Kidney capillary endothelial cell (primary cell): ENCODE measurements around the gene NBEA.

Experiments
- DNase-seq: peaks from one replicate; pipeline ENCODE4 v3.0.0-alpha.2; 2018; ENCODE audit warnings: low spot score

NBEA gene

DNA sequence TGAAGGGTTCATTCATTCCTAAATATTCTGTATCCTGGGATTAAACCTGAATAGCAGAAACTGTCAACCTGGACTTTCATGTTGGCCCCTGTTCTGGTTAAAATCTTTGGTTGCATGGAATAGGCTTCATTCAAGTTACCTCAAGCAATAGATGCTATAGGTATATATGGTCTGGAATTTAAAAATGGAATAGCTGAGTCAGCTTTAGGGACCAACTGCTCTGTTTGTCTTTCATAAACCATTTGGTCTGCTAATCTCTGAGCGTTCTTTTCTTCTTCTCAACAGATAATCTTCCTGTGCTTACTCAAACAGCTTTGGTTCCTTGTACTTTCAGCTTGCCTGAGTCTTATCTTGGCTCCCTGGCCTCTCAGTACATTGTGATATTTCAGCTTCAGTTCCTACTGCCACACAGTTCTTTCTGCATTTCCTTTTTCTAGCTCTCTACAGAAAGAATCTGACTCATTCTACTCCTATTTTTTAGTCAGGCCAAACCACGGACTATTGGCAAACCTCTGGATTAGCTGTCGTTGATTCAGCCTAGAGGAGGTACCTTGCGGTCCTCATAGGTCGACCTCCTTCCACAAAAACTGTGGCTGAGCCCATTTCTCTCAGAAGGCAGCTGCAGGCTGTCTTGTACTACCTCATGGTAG, 570.3 kb downstream of the NBEA start:
- no peak for DNase-seq

- no peak for DNase-seq
These were observed 572.0 kb downstream of the NBEA start for GRCh38 chr13:35514061-35514477.

GRCh38 chr13:35514801-35515502, 572.9 kb downstream of the NBEA start:
- no peak for DNase-seq

GRCh38 chr13:35518337-35518946, 576.4 kb downstream of the NBEA start:
- no peak for DNase-seq

- no peak for DNase-seq
These were observed 582.1 kb downstream of the NBEA start for GRCh38 chr13:35524171-35524570.

DNA sequence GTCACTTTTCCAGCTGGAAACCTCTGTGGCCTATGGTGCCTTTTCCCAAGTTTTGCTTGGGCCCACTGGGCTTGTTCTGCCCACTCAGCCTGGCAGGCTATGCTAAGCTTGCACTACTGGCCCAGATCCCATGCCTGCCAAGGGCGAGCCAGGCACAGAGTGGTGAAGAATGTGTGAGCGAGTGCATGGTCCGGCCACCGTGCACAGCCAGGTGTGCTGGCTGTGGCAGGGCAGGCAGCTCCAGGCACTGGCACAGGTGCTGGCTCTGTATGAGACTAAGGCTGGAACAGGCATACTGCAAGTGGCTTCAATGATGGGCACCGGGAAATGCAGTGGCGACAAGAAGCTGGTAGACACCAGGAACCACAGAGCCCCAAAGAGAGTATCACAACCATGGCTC, 584.5 kb downstream of the NBEA start:
- DNase-seq, result no peak

DNA sequence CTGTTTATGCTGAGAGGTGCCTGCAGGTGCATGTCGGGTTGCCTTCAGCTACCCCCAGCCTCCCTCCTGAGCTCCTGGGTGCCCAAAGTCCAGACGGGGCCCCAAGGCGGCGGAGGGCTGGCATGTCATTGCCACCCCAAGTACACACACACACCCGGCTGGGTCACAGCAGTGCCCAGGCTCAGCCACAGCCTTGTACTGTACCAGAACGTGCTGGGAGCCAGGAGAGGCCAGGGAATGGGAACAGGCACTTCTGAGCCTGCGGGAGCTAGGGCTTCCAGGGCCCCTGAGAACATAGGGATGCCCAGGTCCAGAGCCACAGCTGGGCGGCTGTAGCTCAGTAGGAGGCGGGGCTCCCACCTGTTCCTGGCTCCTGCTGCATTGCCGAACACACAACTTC, 585.4 kb downstream of the NBEA start:
- DNase-seq, result no peak

DNA sequence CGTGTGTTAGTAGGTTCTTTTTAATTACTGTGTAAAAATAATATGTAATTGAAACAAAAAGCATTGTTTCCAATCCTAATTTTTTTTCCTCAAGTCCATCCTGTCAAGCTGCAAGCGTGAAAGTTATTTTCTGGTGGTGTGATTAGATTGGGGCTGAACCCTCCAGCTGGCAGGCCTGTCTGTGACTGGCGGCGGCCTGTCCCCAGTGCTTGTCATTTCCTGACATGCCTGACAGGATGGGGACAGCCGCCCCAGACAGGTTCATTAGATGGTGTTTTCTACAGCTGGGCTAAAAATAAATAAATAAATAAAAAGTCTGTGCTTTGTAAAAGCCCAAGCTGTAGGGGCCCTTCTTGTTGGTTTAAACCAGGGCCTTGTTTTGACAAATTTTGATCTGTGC, 588.1 kb downstream of the NBEA start:
- DNase-seq, result no peak

GRCh38 chr13:35530581-35530980, 588.5 kb downstream of the NBEA start:
- DNase-seq, result no peak

DNA sequence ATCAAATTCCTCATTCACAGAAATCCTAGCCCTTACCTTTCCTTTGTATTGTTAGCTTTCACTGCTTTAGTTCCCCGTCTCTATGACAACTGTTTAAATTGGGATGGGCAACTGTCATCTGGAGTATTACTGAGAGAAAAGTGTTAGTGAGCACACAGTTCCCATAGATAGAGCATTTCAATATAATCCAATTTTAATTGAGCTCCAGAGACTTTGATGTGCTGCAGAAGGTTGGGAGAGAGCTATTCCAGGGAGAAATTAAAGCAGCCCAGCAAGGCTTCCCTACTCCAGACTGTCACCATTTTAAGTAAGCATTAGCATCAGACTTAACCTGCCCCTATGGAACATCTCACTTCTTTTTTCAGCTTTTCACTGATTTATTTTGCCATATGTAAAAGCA, 589.5 kb downstream of the NBEA start:
- no peak for DNase-seq

GRCh38 chr13:35534343-35534742, 592.3 kb downstream of the NBEA start:
- no peak for DNase-seq

DNA sequence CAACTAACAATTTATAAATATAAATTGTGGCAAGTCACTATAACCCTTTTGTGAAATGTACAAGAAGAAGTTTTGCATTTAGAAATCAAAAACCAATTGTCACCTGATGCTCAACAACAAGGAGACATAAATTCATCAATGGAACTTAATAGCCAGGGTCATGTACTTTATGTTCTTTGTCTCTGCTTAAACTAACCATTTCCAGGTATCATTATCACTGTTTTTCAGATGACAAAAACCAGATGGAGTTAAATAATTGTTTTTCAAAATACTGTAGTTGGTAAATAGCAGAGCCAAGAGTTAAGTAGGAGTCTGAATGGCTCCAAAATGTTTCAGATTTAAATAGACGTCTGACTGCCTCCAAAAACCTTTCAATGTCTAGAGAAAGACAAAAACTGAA, 606.7 kb downstream of the NBEA start:
- no peak for DNase-seq

DNA sequence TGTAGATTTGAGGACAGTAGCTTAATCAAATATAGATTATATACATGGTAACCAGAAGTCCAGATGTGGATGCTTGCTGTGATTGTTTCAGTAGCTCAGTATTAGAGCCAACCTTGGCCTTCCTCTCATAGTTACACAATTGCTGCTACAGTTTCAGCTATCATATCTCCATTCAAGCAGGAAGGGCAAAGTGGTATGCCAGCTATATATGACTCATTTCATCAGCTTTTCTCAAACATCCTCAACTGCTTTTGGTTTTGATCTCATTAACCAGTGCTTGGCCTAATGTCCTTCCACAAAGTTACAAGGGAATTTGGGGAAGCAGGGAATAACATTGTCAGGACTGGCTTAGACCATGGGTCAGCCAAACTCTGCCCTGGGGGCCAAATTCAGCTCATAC, 607.4 kb downstream of the NBEA start:
- DNase-seq, result peak; percentile 8

- DNase-seq, result no peak
These were observed 610.2 kb downstream of the NBEA start for GRCh38 chr13:35552172-35552844.

DNA sequence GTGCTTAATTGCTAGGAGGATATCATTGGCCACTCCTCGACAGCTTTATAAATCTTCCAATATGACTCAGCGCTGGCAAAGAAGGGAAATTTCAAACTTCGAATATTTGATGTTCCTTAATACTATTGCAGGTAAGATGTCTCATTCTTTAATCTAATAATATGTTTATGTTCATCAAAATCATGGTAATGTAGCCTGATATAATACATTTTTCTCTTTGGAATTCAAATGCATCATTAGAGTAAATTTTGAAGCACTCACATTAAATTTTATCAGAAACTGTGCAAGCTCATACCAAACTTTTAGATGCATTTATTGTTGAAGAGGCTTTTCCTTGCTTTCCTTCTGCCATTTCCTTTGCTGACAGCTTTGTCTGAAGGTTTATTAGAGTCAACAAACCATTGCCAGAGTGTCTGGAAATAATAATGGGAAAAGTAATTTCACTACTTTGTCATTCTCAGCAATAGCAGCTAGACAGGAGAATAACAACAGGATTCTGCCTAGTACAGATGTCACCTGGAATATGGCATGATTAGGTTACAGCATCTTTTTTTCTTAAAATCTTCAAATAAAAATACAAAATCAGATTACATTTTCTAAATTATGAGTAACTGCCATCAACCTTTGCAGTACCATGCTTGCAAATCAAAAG, 613.0 kb downstream of the NBEA start:
- DNase-seq, result no peak

GRCh38 chr13:35557475-35557874, 615.4 kb downstream of the NBEA start:
- no peak for DNase-seq

GRCh38 chr13:35561540-35561939, 619.5 kb downstream of the NBEA start:
- DNase-seq, result no peak

DNA sequence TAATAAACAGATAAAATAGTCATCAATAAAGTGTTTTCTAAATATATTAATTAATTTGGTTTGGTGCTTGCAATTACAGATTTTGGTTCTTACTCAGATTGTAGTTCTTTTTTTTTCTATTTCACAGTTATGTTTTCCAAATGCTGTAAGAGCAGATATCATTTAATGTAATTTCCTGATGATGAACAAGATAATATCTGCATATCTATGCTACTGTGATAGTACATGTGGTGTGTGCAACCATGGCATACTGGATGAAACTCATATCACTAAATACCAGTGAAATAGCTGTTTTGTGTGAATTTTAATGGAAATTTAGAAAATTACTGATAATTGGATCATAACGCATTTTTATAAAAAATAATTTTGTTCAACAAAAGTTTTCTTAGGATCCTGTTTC, 623.2 kb downstream of the NBEA start:
- no peak for DNase-seq

- DNase-seq, result no peak
These were observed 624.3 kb downstream of the NBEA start for GRCh38 chr13:35566340-35566739.

DNA sequence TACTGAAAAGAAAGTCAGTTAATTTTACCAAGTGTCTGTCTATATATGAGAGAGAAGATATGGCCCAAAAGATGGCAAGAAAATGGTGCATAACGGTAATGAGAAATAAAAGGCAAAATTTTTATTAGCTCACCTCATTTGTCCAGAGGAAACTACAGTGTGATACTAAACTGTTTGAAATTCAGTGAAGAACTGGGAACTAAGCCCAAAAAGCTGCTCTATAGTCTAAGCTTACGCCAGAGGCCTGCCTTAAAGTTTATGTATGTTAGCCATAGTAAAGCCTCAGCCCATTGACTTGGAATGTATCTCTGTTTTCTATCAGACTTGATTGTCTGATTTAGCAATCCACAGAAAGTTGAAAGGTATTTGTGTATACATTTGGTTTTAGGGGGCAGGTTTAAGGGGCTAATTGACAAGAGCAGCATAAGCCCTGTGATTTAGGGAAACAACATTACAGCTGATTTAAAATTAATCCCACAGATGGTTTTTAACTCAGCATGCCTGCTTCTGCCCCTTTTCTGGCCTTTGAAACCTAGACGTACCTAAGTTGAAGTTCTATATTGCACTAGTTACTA, 625.4 kb downstream of the NBEA start:
- DNase-seq, result no peak

DNA sequence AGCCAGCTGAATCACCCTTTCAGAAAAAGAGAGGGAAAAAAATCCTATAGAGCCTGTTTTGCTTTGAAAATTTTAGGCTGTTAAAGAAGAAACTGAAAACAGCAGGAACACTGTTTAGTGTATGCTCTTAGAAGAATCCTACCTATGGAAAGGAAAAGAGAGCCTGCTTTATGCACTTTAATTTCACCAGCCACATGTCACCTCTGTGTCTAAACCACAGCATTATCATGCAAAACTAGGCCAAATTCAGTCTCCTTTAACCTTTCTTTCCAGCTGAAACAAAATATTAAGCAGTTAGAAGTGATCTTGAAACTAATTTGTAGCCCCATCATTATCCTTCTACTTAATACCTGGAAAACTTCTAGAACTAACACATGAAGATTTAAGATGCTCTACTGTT, 631.6 kb downstream of the NBEA start:
- DNase-seq, result no peak

DNA sequence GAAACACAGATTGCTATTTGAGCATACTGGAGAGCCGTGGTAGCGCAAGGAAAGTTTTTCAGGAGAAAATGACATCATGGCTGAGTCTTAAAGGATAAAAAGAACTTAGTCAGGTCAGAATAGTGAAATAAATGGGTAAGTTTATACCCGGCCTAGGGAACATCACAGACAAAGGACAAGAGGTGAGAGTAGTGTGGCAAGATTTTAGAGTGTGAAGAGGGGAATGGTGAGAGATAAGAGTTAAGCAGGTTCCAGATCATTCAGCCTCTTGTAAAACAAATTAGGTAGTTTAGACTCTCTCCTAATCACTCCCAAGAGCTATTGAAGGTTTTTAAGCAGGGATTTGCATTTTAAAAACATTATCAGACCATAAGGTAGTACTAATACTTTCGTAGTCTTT, 650.4 kb downstream of the NBEA start:
- no peak for DNase-seq
